HuH-7.5 (cell line): Measurements from ENCODE around the gene GALNT2.
A peak's percentile ranks its signal among the peaks of the same experiment; 100 is the strongest.

Source experiments
- DNase-seq: peaks from one replicate; pipeline ENCODE4 v3.0.0; 2011; ENCODE audit warnings: low spot score

Gene GALNT2

DNA sequence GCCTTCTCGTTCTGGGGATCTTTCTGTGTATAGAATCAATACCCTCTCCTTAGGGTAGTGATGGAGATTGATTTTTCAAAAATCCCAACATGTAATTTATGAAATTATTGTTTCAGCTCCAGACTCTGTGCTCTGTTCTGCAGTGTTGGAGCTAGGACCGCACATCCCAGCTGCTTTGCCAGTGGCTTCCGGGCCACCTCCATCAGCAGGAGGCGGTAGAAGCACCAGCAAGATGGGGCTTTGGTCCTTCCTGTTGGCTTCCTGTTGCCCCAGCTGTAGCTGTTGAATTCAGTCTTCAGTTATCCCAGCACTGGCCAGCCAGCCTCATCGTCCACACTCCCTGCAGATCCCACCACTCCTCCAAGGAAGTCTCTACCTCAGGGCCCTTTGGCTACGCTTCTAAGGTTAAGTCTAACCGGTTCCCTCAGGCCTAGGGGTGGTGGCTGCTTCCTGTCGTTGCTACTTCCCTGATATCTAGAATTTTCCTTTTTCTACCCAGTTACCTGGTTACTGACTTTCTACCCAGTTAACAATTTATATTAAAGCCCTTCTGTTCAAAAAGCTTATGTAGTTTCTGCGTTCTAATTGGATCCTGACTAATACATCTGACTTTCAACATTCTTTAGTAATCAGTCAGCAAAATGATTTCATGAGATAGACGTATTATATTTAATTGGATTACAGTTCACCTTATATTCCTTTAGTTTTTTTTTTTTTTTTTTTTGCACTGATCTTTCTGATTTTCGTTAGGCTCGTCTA, 24.6 kb downstream of the GALNT2 start:
- DNase-seq: no peak

GRCh38 chr1:230094746-230095145, 27.7 kb downstream of the GALNT2 start:
- DNase-seq: no peak

- DNase-seq: no peak
Measured at GRCh38 chr1:230095938-230096337, 28.9 kb downstream of the GALNT2 start.

DNA sequence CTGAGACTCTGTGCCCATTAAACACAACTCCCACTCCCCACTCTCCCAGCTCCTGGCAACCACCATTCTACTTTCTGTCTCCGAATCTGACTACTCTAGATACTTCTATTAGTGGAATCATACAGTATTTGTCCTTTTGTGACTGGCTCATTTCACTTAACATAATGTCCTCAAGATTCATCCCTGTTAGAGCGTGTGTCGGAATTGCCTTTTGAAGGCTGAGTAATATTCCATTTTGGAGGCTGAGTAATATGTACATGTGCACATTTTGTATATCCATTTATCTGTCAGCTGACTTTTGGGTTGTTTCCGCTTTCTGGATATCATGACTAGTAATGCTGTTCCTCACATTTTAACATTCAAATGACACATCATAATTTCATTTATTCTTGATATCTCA, 30.3 kb downstream of the GALNT2 start:
- no peak for DNase-seq

GRCh38 chr1:230098723-230099122, 31.7 kb downstream of the GALNT2 start:
- DNase-seq: no peak

DNA sequence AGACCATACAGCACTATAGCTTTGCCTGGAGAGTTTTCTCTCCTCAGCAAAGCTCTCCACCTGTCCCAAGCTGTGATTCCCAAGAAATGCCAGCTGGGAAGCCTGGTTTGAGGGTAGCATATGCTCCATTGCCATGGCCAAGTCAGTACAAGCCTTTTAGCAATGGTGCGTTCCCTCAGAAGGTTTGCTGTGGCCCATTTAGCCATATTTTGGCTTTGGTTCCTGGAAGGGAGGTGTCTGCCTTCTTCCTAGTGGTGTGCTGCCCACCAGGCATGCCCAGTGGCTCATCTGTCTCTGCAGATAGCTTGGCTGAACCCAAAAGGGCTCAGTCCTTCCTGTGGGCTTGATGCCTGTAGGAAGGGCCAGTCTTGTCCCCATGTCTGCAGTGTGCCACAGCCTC, 32.4 kb downstream of the GALNT2 start:
- no peak for DNase-seq

DNA sequence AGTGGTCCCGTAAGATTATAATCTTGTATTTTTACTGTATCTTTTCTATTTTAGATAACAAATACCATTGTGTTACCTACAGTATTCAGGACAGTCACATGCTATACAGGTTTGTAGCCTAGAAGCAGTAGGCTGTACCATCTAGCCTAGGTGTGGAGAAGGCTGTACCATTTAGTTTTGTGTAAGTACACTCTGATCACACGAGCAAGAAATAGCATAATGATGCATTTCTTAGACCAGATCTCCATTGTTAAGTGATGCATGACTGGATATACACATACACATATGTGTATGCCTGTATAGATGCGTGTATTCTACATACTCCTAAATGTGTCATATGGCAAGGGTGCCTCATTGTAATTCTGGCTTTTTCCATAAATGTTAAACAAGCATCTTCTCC, 33.9 kb downstream of the GALNT2 start:
- DNase-seq: no peak

GRCh38 chr1:230101556-230101955, 34.5 kb downstream of the GALNT2 start:
- no peak for DNase-seq

- DNase-seq: no peak
Measured at GRCh38 chr1:230102046-230102445, 35.0 kb downstream of the GALNT2 start.

DNA sequence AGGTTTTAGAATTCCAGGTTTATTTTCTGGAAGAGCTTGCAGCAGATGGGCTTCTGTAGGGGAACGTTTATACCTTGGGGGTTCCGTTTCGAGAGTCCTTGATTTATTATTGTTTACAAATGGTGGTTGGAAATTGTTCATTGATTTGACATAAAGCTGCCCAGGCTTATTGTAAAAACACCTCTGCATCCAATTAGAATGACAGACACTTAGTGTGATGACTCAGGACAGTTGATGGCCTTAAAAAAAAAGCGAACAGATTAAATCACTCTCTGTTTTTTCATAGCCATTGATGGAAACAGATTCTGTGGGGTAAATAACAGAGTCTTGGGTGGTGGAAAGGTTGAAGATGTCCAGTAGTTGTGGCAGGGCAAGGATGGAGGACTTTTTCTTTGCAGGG, 35.4 kb downstream of the GALNT2 start:
- DNase-seq: no peak

GRCh38 chr1:230103306-230104173, 36.5 kb downstream of the GALNT2 start:
- DNase-seq: no peak

DNA sequence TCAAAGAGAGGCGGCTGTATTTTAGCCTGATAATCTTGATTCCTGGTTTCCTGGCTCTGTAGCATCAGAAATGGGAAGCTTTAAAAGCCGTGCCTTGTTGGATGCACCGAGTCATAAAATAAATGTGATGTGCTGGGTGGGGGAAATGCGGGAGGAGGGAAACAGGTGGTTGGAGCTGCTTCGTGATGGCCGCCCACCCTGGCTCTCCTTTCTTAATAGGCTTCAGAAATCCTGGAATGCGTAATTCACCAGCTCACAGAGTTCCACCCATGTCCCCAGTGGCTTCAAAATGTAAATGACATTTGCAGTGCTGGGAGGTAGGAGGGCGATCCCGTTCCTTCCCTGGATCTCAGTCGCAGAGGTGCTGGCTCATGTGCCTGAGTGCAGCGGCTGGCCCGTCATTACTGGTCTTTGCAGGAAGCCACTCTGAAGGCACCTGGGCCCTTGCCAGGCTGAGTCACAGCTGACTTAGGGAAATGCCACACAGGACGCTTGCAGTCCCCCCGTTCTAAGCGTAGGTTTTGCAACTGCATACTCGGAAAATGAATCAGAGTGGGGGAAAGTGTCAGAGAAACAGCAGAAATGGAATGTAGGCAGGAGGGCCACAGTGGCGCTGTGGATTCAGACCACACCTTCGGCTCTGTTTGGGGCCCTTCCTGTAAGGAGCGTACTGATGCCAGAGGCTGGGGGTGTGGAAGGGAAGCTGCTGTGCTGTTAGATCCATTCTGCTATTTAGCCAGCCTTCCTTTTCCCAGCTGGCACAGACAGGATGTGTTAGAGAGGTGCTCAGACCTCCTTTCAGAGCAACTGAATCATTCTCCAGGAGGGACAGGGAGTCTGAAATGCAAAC, 37.6 kb downstream of the GALNT2 start:
- peak; percentile 56 for DNase-seq

DNA sequence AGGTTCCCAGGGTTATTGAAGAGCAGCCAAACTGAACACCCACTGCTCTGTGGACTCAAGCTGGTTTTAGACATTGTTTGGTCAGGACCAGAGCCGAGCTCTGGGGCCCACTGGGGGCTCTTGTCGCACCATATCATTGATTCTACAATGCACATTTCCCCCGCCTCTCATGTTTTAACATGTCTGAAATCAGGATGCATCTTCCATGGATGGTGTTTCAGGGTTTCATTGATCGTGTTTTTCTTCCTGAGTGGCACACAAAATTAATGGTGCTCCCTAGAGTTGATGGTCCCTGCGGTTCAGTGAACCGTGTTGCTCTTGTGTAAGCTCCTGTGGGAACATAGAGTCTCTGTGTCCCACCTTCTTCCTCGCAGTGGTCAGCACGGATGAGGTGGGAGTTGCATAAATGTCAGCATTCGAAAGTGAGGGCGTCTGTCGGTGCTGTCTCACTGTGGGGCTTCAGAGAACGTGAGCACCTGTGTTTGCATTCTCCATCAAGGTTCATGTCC, 38.3 kb downstream of the GALNT2 start:
- no peak for DNase-seq

DNA sequence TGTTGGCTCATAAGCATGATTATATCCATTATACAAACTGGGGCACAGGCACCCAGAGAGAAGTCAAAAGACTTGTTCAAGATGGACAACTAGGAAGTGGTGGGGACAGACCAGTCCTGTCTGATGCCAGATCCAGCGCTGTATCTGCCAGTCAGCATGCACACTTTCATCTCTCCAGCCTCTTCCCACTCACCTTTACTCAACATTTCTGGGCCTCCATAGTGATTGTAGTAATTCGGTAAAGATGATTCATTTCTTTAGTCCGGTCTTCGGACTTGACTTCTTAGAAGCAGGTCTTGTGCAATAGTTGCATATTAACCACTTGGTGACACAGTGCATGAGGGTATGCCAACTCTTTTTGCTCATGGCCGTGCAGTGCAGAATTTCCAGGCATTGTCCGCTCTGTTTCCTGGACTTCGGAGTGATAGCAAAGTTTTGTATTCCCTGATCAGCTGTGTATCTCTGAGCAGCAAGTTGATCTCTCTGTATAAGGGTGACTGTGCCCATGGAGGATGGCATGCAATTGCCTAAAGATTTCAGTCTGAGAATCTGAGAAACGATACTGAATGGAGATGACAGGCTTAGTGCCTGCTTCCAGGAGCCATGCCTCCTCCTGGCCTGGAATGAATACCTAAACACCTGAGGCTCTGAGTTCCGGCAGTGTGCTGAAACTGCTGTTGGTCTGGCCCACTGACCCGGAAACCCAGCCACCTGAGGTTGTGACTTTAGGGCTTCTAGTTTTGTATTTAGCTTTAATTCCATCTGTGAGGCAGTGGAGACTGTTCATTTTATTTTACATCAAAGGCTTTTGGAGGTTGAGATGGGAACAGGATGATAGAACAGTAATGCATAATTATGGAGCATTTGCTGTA, 39.0 kb downstream of the GALNT2 start:
- no peak for DNase-seq

DNA sequence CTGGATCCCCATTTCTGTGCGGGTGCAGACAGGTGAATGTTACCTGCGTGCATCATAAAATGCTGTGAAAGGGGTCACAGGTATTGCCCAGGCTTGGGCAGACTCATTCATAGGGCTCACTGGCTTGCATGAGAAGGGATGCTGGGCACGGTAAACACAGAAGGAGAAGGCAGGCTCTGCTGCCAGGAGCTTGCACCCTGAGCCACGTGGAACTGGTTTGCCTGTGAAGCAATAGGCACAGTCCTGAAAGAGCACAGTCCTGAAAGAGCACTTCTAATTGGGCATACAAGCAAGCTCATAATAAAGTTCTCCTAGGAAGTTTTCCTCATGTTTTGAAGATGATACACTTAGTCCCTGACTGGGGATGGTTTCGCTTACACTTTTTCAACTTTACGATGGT, 40.9 kb downstream of the GALNT2 start:
- DNase-seq: no peak

DNA sequence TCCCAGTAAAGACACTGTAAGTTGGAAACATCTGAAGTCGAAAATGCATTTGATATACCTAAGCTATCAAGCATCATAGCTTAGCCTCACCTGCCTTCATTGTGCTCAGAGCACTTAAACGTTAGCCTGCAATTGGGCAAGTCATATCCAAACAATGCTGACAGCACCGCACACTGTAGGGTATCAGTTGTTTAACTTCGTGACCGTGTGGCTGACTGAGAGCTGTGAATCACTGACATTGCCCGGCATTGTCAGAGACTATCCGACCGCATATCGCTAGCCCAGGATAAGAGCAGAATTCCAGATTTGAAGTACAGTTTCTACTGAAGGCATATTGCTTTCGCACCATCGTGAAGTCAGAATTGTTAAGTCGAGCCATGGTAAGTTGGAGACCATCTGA, 41.5 kb downstream of the GALNT2 start:
- no peak for DNase-seq

DNA sequence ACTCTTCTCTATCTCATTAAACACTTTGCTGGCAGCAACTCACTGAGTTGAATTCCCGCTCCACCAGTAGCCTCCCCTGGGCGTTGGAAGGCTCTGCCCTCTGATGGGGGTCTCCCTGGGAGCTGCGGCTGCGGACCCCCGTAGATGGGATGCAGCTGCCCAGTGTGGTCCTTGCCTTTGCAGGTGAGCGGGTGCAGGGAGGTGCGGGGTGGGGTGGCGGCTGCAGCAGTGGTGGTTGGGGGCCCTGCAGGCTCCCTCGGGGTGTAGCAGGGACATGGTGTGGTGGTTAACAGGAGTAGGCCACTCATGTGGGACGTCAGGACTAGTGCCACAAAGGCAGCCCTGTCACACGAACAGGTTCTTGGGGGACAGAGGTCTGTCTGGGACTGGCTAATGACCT, 42.0 kb downstream of the GALNT2 start:
- DNase-seq: no peak

GRCh38 chr1:230109895-230110667, 43.0 kb downstream of the GALNT2 start:
- DNase-seq: no peak

- no peak for DNase-seq
Measured at GRCh38 chr1:230110971-230111370, 43.9 kb downstream of the GALNT2 start.

DNA sequence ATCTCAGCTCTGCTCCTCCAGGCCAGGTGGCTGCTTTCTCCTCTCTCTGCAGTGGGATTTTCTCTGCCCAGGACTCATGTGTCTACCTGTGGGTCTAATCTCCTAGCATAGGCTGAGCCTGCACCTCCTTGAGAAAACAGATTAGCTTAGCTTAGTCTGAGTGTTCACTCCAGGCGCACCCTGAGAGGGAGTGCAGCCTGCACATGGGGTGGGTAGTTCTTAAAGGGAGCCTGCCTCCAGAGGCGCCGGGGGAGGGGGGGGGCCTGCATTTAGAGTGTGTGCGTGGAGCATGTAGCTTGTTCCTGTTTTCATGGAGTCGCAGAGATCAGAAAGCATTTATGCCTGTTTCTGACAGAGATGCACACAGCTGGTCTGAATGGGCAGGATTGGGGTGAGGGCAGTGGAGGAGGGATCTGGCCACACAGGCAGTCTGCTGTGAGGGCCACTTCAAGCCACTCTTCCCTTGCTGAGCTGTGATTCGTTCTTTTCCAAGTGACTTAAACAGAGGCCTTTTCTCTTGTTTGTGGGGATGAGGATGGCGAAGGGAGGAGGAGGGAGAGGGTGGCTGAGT, 45.2 kb downstream of the GALNT2 start:
- DNase-seq: no peak
